ENCODE measurements around the gene ASB5. TPM values are rescaled to one million over a fixed set of nuclear protein-coding genes. Genes with fewer than 3 reads are reported as not detected.

The ASB5 gene
- total and polyA plus RNA-seq, 2 of the 8 experiments (the other 6 are each of a cell fraction or from before 2014, with no cell fraction given), result 0.02 TPM; not detected in 1

Other genes starting within 250 kb of the ASB5 start
- gene WDR17, start 203.4 kb downstream of the ASB5 start, total RNA-seq (2021; fragmentation: NEBNext Ultra II Directional; extraction: Animal tissue kit (Norgen Biotek cat#: 25700)), result 3.3 and 3.4 TPM in 2 replicates
- 1.4 TPM in 2 replicates for gene WDR17, start 203.4 kb downstream of the ASB5 start, polyA plus RNA-seq (2011; rRNA removed)
- gene SPATA4, start 73.6 kb downstream of the ASB5 start, total RNA-seq (2021; fragmentation: NEBNext Ultra II Directional; extraction: Animal tissue kit (Norgen Biotek cat#: 25700)), result not detected in 2 replicates
- gene SPATA4, start 73.6 kb downstream of the ASB5 start, polyA plus RNA-seq (2011; rRNA removed), result not detected in 2 replicates
- gene SPCS3, start 50.7 kb upstream of the ASB5 start, total RNA-seq (2021; fragmentation: NEBNext Ultra II Directional; extraction: Animal tissue kit (Norgen Biotek cat#: 25700)), result 107 and 117 TPM in 2 replicates
- 12.5 and 18.4 TPM in 2 replicates for gene SPCS3, start 50.7 kb upstream of the ASB5 start, polyA plus RNA-seq (2011; rRNA removed)

Data from H1 (cell line).